ENCODE data around the gene WFS1. TPM values are rescaled to one million over a fixed set of nuclear protein-coding genes. Genes with fewer than 3 reads are reported as not detected.

The WFS1 gene
- total RNA-seq, 4 donors from 2014 or later: 31.5 to 124 (median 34.8) TPM

- Histone ChIP-seq H3K27me3 (no peaks in the 10 kb centered on the region), H3K36me3 (peaks cover 11% of the 10 kb centered on the region), H3K9me3 (no peaks in the 10 kb centered on the region), H3K27ac (no peak overlapping the region), H3K4me3 (no peak overlapping the region), H3K4me1 (peaks cover 43% of the 10 kb centered on the region)
- TF ChIP-seq POLR2A (IDR thresholded peaks at IDR 0.05) (no peak), EP300 (IDR thresholded peaks at IDR 0.05) (no peak), POLR2AphosphoS5 (IDR thresholded peaks at IDR 0.05) (no peak)
- TF ChIP-seq, protein P1, sequence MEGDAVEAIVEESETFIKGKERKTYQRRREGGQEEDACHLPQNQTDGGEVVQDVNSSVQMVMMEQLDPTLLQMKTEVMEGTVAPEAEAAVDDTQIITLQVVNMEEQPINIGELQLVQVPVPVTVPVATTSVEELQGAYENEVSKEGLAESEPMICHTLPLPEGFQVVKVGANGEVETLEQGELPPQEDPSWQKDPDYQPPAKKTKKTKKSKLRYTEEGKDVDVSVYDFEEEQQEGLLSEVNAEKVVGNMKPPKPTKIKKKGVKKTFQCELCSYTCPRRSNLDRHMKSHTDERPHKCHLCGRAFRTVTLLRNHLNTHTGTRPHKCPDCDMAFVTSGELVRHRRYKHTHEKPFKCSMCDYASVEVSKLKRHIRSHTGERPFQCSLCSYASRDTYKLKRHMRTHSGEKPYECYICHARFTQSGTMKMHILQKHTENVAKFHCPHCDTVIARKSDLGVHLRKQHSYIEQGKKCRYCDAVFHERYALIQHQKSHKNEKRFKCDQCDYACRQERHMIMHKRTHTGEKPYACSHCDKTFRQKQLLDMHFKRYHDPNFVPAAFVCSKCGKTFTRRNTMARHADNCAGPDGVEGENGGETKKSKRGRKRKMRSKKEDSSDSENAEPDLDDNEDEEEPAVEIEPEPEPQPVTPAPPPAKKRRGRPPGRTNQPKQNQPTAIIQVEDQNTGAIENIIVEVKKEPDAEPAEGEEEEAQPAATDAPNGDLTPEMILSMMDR (IDR thresholded peaks at IDR 0.05): no peak
- 47% methylated on average over 5 of the region's 10 CpGs for WGBS
- no peak for DNase-seq (ENCODE audit: low spot score in 2 of 2)
Measured at GRCh38 chr4:6278801-6279197, 9.1 kb downstream of the WFS1 start.

DNA sequence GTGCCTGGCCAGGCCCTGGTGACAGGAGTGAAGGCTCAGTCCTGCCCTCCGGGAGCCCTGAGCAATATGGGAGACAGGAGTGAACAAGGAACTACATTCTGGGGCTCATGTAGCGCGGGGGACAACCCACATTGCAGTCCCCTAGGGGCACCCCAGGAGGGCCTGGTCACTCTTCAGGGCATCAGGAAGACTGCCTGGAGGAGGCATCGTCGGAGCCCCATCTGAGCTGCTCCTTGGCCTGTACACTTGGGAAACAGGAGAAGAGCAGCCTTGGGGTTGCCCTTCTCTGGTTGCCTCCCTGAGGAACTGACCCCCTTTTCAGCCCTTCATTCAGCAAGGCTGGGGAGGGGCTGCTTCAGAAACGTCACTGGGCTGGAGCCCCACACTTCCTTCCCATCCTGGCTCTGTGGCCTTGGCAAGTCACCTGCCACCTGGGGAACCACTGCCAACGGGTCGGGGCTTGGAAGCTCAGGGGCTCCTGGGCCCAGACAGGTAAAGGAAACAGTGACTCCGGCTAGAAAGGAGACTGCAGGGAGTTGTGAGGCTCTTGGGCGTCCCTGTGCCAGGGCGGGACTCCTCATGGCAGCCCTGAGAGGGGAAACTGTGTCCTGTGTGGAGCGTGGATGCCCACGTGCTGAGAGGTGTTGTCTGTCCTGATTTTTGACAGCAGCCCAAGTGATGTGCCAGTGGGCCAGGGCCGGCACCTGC, 10.1 kb downstream of the WFS1 start:
- Histone ChIP-seq H3K27ac (no peak overlapping the region), H3K36me3 (peaks cover 11% of the 10 kb centered on the region), H3K27me3 (no peaks in the 10 kb centered on the region), H3K4me1 (peaks cover 41% of the 10 kb centered on the region), H3K9me3 (no peaks in the 10 kb centered on the region), H3K4me3 (no peak overlapping the region)
- TF ChIP-seq POLR2AphosphoS5 (IDR thresholded peaks at IDR 0.05) (no peak), POLR2A (IDR thresholded peaks at IDR 0.05) (no peak)
- TF ChIP-seq, protein P1 (IDR thresholded peaks at IDR 0.05): no peak
- DNase-seq (ENCODE audit: low spot score in 2 of 2): no peak
- WGBS: 69% methylated on average over 14 of the region's 14 CpGs

GRCh38 chr4:6280365-6280996, 10.8 kb downstream of the WFS1 start:
- H3K9me3 ChIP-seq: no peaks in the 10 kb centered on the region
- peaks cover 41% of the 10 kb centered on the region for H3K4me1 ChIP-seq
- H3K27ac ChIP-seq: peak overlapping the region; percentile 25
- no peak for DNase-seq (ENCODE audit: low spot score in 2 of 2)
- H3K36me3 ChIP-seq: peaks cover 11% of the 10 kb centered on the region
- TF ChIP-seq, protein P1 (IDR thresholded peaks at IDR 0.05): no peak
- no peaks in the 10 kb centered on the region for H3K27me3 ChIP-seq
- WGBS: 74% methylated on average over 9 of the region's 16 CpGs
- H3K4me3 ChIP-seq: no peak overlapping the region

DNA sequence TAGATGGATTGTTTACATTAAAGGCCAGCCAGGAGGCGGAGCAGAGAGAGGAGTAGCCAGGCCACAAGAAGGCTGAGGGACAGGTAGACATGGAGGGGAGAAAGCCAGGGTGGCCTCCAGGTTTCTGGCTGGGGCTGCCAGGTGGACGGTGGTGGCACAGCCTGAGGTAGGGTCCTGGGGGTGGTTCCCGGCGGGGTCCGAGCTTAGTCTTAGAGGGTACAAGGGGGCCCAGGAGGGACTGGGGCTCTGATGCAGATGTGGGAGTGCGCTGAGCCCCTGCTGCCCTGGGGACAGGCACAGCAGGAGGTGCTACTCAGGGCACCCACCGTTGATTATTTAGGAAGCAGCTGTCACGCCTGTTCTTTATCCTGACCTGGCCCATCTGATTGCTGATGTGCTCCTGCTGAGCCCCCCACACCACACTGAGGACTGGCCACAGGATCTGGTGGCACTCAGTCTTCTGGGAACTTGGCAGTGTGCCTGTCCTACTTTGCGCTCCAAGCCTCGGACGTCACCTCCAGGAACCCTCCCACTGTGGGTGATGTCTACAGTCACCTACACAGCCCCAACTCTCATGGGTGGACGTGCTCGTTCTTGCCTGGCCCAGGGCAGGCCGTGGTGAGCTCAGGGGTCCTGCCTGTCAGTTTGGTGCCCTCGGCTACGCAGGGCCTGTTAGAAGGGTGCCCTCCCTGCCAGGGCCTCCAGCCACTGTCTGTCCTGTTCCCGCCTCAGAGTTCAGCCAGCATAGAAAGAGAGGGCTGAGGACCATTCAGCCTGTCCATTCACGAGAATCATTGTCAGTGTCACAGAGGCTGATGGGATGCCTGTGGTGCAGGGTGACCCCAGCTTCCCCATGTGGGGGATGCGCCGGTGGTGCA, 12.0 kb downstream of the WFS1 start:
- Histone ChIP-seq H3K4me1 (peaks cover 41% of the 10 kb centered on the region), H3K36me3 (peaks cover 11% of the 10 kb centered on the region), H3K27ac (no peak overlapping the region), H3K4me3 (no peak overlapping the region), H3K9me3 (no peaks in the 10 kb centered on the region), H3K27me3 (no peaks in the 10 kb centered on the region)
- TF ChIP-seq POLR2A (IDR thresholded peaks at IDR 0.05): no peak
- TF ChIP-seq EP300 (IDR thresholded peaks at IDR 0.05): no peak
- TF ChIP-seq, protein P1 (IDR thresholded peaks at IDR 0.05): no peak
- TF ChIP-seq POLR2AphosphoS5 (IDR thresholded peaks at IDR 0.05): no peak
- DNase-seq (ENCODE audit: low spot score in 2 of 2): no peak
- WGBS: 84% methylated on average over 18 of the region's 20 CpGs

- DNase-seq (ENCODE audit: low spot score in 2 of 2): no peak
- Histone ChIP-seq H3K27ac (no peak overlapping the region), H3K36me3 (peaks cover 15% of the 10 kb centered on the region), H3K4me1 (peaks cover 40% of the 10 kb centered on the region), H3K4me3 (no peak overlapping the region), H3K9me3 (no peaks in the 10 kb centered on the region), H3K27me3 (no peaks in the 10 kb centered on the region)
- TF ChIP-seq, protein P1 (IDR thresholded peaks at IDR 0.05): no peak
- TF ChIP-seq EP300 (IDR thresholded peaks at IDR 0.05) (no peak), POLR2A (IDR thresholded peaks at IDR 0.05) (no peak), POLR2AphosphoS5 (IDR thresholded peaks at IDR 0.05) (no peak)
- 46% methylated on average over 6 of the region's 6 CpGs for WGBS
Measured at GRCh38 chr4:6282314-6282771, 12.7 kb downstream of the WFS1 start.

Measured in suprapubic skin (tissue), 4 donors.